Thyroid gland (tissue), 4 donors: Measurements from ENCODE around the gene ERGIC3.

Source experiments
- CTCF ChIP-seq, 6 experiments: fragments of 200-600 bp in 3 of 6; fragments of 450-650 bp in 3 of 6; sonication (generic) in 3 of 6; IDR thresholded peaks; one replicate each; pipeline ENCODE4 v1.5.1; 2016 to 2019; ENCODE audit warnings: antibody characterized with exemption in 6 of 6, mild to moderate bottlenecking in 2 of 6, inconsistent platforms in 1 of 6, moderate library complexity in 1 of 6
- POLR2A ChIP-seq, 2 donors: fragments of 450-650 bp; IDR thresholded peaks; one replicate each; pipeline ENCODE4 v1.6.1; 2017; ENCODE audit warnings: antibody characterized with exemption in 2 of 2, mild to moderate bottlenecking in 2 of 2, moderate library complexity in 1 of 2

GRCh38 chr20:35518955-35519354 is 22.9 kb upstream of the ERGIC3 start:
- TF ChIP-seq CTCF (IDR thresholded peaks at IDR 0.05) (no peak), POLR2A (IDR thresholded peaks at IDR 0.05) (no peak)
